HG03342 (cell line): ENCODE measurements around the gene ABCG2.

Experiments used
- ATAC-seq: cut with Tn5 transposase; IDR thresholded peaks from one replicate; pipeline ENCODE4 v1.9.1; 2021; ENCODE audit warnings: mild to moderate bottlenecking, moderate library complexity; ENCODE audit not compliant: unreplicated experiment

Gene ABCG2

DNA sequence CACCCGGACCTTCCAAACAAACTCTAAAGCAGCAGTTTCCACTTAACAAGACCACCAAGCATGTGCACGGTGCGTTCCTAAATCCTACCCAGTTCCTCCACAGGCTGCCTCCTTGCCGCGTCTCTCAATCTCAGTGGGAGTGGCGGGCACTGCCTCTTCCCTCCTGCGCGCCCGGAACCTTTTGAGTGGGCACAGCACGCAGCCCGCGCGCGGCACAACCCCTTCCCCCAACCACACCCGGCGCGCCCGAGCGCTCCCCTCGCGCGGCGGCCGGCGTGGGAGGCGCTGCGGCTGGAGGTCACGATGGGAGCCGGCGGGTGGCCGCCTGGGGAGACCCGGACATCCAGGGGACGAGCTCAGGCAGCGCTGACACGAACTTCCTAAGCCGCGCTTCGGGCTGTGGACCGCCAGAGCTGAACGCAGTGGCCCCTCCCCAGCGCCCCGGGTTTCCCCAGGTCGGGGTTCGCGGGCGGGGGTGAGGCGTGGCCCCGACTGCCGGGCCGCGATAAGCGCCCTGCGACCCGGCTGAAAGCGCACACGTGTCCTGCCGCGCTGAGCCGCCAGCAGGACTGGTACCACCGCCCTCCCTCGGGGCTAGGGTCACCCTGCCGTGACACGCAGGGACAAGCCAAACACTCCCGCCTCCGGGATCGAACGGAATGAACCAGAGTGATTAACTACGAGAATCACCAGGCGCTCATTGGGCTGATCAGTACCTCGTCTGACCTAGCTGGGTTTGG, at the start of gene ABCG2:
TSS of gene ABCG2 (minus strand) at position 151 of the 740 bp plus-strand sequence. CDS start 18,644 bp downstream, outside the sequence.
- ATAC-seq, result no peak

DNA sequence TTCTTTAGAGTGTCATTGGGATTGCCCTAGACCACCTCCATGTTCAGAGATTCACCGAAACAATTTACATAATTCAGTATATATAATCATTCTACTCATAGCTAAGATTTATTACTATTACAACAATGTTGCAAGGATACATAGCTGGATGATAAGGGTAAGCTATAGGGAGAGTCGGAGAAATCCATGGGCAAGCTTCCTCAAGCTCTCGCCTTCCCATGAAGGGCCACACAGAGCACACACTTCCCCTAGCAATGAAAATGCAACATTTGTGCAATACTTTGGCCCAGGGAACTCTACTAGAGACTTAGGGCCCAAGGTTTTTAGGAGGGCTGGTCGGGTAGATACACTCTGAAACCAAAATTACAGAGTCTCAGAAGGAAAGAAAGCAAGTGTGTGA, 49.7 kb upstream of the ABCG2 start:
- ATAC-seq, result no peak

DNA sequence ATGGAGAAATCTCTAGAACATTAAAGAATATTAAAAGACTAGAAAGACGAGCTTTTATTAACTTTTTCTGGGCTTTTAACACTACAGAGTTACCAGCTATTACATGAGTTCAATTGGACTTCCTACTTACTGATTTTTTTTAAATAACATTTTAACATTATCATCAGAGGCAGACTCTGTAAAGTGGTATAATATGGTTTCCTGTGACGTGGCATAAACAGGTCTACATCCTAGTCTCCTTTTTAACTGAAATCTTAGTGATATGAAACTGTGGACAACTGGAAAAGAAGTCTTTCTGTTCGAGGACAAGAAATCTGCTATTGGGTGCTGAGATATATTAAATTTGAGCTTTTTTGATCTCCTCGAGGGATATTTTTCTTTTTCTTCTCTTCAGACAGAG, 48.7 kb upstream of the ABCG2 start:
- no peak for ATAC-seq

DNA sequence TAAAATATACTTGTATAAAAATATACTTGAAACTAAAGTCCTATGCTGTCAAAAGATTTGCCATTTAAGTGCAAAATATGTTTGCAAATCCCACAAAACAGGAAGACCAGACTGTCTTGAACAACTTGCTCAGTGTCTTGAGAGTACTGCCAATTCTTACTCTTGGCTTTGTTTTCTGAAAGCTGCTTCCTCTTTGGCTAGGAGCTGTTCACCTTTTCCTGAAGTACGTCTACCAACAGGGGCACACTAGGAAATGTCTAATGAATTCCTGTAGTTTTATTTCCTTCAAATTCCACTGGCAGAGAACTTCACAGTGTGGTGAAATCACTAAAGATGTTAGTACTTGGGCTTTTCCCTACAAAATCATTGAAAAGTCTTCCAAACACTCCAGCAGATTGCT, 46.4 kb upstream of the ABCG2 start:
- ATAC-seq, result no peak

DNA sequence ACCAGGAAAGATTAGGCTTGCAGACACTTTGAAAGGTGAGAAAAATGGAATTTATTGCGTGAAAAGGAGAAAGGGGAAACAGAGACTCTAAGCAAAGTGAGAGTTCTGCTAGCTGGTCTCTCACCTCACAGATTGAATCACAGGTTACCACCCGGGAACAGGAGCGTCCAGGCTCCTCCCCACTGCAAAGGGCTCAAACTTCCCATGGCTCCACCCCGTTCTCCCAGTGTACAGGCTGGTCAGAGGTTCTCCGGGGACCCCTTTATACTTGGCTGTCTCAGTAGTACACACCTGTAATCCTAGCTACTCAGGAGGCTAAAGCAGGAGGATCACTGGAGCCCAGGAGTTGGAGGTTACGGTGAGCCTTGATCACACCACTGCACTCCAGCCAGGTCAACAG, 44.0 kb upstream of the ABCG2 start:
- no peak for ATAC-seq

DNA sequence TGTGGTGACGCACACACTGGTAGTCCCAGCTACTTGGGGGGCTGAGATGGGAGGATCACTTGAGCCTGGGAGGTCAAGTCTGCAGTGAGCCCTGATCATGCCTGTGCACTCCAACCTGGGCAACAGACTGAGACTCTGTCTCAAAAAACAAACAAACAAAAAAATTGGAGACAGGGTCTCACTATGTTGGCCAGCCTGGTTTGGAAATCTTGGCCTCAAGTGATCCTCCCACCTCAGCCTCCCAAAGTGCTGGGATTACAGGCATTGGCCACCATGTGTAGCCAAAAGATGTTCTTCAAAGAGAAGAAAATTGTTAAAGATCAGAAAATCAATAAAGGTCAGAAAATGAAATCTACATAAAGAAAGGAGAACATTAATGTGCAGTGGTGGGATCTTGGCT, 41.7 kb upstream of the ABCG2 start:
- no peak for ATAC-seq

DNA sequence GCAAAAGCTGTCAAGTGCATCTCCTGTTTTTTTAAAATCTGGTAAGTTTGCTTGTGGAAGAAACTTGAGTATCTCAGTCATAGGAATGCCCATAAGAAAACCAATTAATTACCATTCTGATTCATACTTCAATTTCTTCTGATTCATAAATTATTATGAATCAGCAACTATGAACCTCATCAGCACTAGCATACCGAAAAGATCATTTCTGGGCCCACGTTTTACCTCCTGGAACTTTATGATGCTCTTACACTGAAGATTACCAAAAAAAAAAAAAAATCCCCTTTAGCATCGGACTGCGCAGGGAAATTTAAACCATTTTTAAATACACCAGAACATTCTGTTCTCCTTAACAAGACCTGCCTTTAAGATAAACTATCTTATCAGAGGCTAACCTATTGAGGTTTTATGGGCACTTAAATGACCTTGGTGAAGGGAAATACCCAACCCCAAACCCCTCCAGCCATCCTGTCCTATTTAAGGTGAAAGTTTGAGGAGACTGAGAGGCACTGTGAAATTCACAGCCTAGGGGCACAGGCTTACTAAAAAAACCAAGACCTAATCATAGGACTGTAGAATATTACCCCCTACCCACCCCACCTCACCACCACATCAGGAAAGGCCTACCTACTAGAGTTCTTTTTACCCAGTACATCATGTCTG, 38.2 kb upstream of the ABCG2 start:
- ATAC-seq, result no peak

DNA sequence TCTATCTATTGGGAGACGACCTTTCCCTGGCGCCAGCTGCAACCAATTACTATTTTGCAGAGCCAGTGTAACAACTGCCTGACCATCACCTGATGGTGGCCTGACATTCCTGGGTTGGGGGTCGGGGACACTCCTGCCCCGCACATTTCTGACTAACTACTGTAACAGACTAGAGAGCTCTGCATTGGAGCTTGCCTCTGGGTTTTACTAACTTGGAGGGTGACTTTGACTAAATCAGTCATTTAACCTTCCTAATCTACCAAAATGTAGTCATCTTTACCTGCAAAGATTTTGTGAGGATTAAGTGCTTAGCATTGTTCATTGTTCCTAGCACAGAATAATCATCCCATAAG, 37.5 kb upstream of the ABCG2 start:
- ATAC-seq, result no peak

DNA sequence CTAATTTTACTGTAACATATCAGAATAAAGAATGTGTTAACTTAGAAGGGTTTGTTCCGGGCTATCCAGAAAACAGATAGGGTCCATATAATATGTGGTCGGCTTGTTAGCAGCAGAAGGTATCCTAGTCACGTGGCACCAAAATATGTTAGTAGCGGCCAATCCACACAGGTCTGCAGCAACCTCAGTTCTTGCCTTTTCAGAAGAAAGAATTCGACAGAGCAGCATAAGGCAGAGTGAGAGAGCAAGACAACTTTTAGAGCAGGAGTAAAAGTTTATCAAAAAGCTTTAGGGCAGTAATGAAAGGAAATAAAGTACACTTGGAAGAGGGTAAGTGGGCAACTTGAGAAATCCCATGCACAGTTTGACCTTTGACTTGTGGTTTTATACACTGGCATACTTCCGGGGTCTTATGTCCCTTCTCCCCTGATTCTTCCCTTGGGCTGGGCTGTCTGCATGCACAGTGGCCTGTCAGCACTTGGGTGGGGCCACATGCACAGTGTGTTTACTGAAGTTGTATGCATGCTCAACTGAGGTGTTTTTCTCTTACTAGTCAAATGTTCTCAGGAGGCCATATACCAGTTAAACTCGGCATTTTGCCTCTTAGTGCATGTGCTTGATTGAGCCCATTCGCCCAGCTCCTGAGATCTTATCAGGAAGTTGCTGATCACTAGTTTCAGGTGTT, 37.0 kb upstream of the ABCG2 start:
- ATAC-seq, result no peak

DNA sequence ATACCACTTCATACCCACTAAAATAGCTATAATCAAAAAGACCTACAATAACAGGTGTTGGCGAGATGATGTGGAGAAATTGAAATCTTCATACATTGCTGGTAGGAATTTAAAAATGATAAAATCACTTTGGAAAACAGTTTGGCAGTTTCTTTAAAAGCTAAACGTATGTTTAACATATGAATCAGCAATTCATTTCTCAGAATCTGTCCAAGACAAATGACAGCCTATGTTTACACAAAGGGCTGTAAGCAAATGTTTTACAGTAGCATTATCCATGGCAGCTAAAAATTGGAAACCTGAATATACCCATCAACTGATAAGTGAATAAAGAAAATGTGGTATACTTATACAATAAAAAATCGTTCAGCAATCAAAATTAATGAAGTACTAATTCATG, 33.0 kb upstream of the ABCG2 start:
- ATAC-seq, result no peak

DNA sequence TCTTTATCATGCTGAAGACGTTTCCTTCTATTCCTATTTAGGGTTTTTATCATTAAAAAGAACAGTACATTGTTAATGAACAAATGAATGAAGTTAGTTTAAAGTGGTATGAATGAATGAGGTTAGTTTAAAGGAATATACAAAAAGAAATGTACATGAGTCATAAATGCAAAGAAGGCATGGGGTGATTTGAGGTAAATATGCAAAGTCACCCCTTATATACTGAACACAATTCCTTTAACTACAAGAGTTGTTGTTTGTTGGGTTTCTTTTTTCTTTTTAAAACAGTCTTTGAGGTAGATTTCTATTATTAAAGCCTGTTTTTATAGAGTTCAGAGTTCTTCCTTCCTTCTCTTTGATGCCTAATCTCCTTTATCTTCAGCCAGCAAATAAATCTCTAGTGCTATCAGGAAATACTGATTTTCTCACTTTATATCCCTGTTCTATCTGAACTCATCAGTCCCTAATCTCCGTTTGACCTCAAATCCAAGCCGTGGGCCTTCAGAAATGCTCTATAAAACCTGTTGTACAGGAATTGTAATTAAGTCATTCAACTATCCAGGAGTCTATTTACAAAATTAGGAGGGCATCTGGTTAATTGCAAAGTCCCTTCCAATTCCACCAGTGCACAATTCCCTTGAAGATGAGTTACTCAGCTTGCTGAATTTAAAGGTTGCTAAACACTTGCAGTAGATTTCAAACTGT, 31.6 kb upstream of the ABCG2 start:
- ATAC-seq, result no peak

DNA sequence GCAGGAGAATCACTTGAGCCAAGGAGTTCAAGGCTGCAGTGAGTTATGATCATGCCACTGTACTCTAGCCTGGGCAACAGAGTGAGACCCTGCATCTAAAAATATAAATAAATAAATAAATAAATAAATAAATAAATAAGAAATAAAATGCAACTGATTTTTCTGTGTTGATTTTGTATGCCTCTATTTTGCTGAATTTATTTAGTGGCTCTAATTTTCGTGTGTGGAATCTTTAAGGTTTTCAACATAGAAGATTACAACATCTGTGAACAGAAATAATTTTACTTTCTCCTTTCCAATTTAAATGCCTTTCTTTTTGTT, 30.9 kb upstream of the ABCG2 start:
- no peak for ATAC-seq

DNA sequence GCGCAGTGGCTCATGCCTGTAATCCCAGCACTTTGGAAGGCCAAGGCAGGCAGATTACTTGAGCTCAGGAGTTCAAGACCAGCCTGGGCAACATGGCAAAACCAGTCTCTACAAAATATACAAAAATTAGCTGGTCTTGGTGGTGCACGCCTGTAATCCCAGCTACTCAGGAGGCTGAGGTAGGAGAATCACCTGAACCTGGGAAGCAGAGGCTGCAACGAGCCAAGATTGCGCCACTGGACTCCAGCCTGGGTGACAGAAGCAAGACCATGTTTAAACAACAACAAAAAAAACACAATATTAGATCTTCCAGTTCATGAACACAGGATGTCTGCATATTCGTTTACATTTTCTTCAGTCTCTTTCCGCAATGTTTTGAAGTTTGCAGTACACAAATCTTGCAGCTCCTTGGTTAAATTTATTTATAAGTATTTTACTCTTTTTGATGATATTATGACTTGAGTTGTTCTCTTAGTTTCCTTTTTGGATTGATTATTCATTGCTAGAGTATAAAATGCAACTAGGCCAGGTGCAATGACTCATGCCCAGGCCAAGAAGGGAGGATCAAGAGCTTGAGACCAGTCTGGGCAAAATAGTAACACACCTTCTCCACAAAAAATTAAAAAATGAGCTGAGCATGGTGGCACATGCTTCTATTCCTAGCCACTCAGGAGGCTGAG, 30.4 kb upstream of the ABCG2 start:
- no peak for ATAC-seq

DNA sequence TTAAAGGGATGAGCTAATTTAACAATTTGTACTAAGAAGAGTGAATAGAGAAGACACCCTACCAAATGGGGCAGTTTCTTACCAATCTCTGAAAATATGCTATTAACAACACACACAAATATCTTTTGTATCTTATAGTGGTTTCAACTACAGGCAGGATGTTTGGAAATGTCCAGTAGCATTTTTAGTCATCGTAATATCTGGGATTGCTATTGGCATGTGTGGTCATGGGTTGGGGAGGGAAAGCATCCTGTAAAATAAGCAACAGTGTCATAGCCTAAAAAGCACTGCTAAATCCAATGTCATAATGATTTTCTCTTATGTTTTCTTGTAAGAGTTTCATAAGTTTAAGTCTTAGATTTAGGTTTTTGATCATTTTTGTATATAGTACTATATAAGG, 29.3 kb upstream of the ABCG2 start:
- no peak for ATAC-seq

DNA sequence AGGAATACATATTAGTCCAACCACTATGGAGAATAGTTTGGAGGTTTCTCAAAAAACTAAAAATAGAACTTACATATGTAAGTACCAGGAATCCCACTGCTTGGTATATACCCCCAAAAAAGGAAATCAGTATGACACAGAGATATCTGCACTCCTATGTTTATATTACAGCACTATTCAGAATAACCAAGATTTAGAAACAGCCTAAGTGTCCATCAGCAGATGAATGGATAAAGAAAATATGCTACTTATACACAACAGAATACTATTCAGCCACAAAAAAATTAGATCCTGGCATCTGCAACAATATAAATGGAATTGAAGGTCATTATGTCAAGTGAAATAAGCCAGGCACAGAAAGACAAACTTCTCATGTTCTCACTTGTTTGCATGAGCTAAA, 27.5 kb upstream of the ABCG2 start:
- no peak for ATAC-seq

DNA sequence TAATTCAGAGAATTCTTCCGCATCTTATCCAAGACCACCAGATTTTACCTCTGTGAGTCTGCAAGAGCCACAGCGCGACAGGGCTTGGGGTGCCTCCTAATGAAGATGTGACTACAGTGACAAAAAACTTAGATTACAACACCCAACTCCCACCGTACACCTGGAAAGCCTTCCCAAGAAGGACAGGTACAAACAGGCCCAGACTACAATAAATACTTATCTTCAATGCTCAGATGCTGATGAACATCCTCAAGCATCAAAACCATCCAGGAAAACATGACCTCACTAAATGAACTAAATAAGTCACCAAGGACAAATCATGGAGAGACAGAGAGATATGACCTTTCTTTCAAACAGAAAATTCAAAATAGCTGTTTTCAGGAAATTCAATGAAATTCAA, 20.8 kb upstream of the ABCG2 start:
- ATAC-seq, result no peak

DNA sequence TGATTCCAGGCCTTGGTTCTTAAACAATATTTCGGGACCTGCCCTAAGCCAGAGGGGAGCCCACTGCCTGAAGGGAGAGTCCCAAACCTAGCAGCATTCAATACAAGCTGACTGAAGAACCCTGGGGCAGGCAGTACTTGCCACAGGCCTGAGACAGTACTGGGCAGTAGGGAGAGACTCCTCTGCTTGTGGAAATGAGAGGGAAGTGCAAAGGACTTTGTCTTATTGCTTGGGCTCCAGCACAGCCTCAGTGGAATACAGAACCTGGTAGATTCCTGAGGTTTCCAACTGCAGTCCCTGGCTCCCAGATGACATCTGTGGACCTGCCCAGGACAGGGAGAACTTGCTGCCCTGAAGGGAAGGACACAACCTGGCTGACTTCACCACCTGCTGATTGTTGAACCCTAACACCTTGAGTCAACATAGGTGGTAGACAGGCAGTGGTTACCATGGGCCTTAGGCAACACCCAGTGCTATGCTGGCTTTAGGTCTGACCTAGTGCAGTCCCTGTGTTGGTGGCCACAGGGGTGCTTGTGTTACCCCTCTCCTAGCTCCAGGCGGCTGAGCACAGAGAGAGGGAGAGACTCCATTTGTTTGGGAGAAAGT, 20.3 kb upstream of the ABCG2 start:
- ATAC-seq, result no peak

DNA sequence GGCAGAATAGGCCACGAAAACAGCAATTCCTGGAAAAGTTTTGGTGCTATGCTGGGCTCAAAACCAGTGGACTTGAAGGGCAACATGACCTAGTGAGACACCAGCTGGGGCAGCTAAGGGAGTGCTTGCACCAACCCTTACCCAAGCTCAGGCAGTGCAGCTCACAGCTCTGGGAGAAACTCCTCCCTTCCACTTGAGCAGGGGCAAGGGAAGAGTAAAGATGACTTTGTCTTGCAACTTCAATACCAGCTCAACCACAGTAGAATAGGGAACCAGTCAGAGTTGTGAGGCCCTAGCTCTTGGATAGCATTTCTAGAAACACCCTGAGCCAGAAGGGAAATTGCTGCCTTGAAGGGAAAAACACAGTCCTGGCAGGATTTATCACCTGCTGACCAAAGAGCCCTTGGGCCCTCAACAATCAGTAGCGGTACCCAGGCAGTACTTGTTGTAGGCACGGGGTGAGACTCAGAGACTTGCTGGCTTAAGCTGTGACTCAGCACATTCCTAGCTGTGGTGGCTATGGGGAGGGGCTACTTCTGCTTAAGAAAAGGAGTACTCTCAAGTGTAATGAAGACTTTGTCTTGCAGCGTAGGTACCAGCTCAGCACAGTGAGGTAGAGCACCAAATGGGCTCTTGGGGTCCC, 19.7 kb upstream of the ABCG2 start:
- no peak for ATAC-seq

DNA sequence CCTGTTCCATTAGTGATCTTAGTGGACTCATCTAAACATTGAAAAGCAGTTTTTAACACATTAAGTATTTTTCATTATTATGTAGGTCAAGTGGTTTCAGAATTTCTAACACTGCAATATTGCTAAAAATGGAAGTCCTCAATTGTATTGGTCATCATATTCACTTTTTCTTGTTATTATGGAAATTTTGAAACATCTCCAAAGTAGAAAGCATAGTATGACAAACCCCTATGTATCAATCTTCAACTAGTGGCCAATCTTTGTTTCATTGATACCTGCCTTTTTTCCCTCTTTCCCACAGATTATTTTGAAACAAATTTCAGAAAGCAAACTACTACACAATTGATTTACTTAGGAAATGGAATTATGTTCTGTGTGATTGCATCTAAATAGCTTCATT, 14.5 kb upstream of the ABCG2 start:
- no peak for ATAC-seq

DNA sequence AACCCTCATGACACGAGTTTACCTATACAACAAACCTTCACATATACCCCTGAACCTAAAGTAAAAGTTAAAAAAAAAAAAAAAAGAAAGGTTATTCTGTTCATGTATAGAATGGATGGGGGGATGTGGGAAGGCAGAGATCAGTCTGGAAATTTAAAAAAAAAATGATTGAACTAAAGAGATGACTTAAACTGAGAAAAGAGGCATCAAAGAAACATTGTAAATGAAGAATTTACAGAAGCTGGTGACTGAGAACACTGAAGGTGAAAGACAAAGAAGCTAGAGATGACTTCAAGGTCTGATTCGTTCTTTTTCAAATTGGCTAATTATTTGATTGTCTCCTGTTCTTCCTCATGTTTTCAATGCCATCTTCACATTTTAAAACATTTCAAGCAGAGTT, 12.8 kb upstream of the ABCG2 start:
- ATAC-seq, result no peak
